ENCODE results near the gene LRIG1. TPM values are rescaled to one million over a fixed set of nuclear protein-coding genes. Genes with fewer than 3 reads are reported as not detected.

Gene LRIG1
- total RNA-seq, 1 donor from 2014 or later: 8.2 TPM

- no peaks in the 10 kb centered on the region for H3K27me3 ChIP-seq (ENCODE audit: control insufficient read depth, insufficient read depth, low read length)
- no peaks in the 10 kb centered on the region for H3K36me3 ChIP-seq (ENCODE audit: control insufficient read depth, insufficient read depth, low read length)
- no peak for TF ChIP-seq CTCF (IDR thresholded peaks at IDR 0.05; ENCODE audit: insufficient read depth, low read length, poor library complexity, severe bottlenecking)
- H3K4me3 ChIP-seq (ENCODE audit: low read depth, low read length): no peak overlapping the region
- no peak for DNase-seq (ENCODE audit: low read depth)
Measured at GRCh38 chr3:66403323-66403990, 97.4 kb downstream of the LRIG1 start.

DNA sequence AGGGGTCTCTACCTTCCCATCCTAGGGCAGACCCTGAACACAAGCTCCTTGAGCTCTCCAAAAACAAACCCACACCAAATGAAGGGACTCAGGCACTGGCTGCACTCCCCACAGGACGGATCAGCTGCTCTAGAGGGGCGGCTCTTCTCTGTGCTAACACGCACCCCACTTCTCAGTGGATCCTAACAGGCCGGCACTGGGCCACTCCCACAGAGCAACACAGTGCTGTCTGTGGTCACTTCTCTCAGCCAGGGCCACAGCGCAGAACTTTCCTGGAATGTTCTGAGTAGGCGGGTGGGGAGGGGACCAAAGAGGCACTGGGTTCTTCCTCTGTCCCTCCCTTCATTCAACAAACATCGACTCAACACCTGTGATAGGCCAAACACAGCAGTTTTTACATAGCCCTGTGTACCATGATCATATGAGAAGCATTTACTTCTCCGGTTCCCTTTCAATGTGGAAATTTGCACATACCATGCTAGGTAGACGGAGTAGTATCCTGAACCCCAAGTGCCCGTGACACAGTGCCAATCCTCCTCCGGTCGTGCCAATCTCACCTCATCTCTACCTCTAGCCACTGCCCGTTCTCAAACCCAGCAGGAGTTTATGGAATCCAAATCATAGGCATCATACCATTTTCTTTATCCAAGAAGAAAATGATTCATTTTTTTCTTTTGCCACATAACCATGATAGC is 98.1 kb downstream of the LRIG1 start:
- TF ChIP-seq CTCF (IDR thresholded peaks at IDR 0.05; ENCODE audit: insufficient read depth, low read length, poor library complexity, severe bottlenecking): no peak
- H3K36me3 ChIP-seq (ENCODE audit: control insufficient read depth, insufficient read depth, low read length): no peaks in the 10 kb centered on the region
- H3K4me3 ChIP-seq (ENCODE audit: low read depth, low read length): no peak overlapping the region
- no peak for DNase-seq (ENCODE audit: low read depth)
- H3K27me3 ChIP-seq (ENCODE audit: control insufficient read depth, insufficient read depth, low read length): no peaks in the 10 kb centered on the region

DNA sequence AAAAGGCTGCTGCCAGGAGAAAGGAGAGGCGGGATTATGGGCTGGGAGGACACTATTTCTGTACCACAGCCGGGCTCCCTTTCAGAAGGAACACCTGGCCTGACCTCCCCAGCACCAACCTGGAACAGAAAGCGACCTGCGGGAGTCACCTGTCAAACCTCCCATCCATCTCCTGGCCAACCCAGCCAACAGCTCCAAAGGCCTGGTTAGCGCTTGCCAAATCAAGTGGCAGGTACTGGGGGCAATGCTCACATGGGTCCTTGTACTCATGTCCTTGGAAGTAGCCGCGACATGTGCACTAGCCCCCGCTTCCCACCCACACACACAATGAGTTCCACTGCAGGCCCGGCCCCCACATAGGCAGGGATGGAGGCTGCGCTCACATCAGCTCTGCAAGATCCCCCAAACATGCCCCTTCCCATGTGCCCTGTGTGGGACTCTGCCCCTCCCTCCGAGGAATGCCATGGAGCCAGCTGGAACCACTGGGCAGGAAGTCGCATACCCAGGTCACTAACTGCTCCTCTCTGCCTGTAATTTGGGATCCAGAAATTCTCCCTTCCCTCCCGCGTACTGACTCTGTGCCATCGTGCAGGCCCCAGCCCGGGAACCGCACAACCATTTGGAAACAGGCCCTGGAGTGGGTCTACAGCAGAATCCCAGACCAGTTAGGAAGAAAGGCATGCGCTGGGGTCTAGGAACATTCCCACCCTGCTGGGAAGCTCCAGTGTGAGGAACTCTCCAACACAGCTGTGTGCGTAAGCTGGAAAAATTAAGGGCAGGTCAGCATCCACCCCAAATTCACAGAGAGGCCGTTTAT is 98.9 kb downstream of the LRIG1 start:
- H3K4me3 ChIP-seq (ENCODE audit: low read depth, low read length): no peak overlapping the region
- DNase-seq (ENCODE audit: low read depth): no peak
- no peaks in the 10 kb centered on the region for H3K36me3 ChIP-seq (ENCODE audit: control insufficient read depth, insufficient read depth, low read length)
- TF ChIP-seq CTCF (IDR thresholded peaks at IDR 0.05; ENCODE audit: insufficient read depth, low read length, poor library complexity, severe bottlenecking): no peak
- H3K27me3 ChIP-seq (ENCODE audit: control insufficient read depth, insufficient read depth, low read length): no peaks in the 10 kb centered on the region

GRCh38 chr3:66401157-66401550 is 99.7 kb downstream of the LRIG1 start:
- no peak for TF ChIP-seq CTCF (IDR thresholded peaks at IDR 0.05; ENCODE audit: insufficient read depth, low read length, poor library complexity, severe bottlenecking)
- no peak for DNase-seq (ENCODE audit: low read depth)
- Histone ChIP-seq H3K4me3 (ENCODE audit: low read depth, low read length) (no peak overlapping the region), H3K36me3 (ENCODE audit: control insufficient read depth, insufficient read depth, low read length) (no peaks in the 10 kb centered on the region), H3K27me3 (ENCODE audit: control insufficient read depth, insufficient read depth, low read length) (no peaks in the 10 kb centered on the region)

- peak; percentile 16 for TF ChIP-seq CTCF (IDR thresholded peaks at IDR 0.05; ENCODE audit: insufficient read depth, low read length, poor library complexity, severe bottlenecking)
- DNase-seq (ENCODE audit: low read depth): no peak
- H3K36me3 ChIP-seq (ENCODE audit: control insufficient read depth, insufficient read depth, low read length): no peaks in the 10 kb centered on the region
Measured at GRCh38 chr3:66400411-66401156, 100.2 kb downstream of the LRIG1 start.

More at GRCh38 chr3:66400411-66401156, 100.2 kb downstream of the LRIG1 start:
- no peak overlapping the region for H3K4me3 ChIP-seq (ENCODE audit: low read depth, low read length)
- no peaks in the 10 kb centered on the region for H3K27me3 ChIP-seq (ENCODE audit: control insufficient read depth, insufficient read depth, low read length)
